Measurements from ENCODE around the gene WASL.

DNA sequence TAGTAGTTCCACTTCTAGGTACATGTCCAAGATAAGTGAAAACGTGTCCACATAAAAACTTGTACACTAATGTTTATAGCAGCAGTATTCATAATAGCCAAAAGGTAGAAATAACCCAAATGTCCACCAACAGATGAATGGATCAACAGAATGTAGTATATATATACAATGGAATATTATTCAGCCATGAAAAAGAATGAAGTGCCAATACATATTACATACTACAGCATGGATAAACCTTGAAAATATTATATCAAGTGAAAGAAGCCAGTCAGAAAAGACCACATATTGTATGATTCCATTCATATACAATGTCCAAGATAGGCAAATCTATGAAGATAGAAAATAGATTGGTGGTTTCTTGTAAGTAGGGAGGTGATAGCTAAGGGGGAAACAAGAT is 47.8 kb upstream of the WASL start:
- TF ChIP-seq, protein P1, sequence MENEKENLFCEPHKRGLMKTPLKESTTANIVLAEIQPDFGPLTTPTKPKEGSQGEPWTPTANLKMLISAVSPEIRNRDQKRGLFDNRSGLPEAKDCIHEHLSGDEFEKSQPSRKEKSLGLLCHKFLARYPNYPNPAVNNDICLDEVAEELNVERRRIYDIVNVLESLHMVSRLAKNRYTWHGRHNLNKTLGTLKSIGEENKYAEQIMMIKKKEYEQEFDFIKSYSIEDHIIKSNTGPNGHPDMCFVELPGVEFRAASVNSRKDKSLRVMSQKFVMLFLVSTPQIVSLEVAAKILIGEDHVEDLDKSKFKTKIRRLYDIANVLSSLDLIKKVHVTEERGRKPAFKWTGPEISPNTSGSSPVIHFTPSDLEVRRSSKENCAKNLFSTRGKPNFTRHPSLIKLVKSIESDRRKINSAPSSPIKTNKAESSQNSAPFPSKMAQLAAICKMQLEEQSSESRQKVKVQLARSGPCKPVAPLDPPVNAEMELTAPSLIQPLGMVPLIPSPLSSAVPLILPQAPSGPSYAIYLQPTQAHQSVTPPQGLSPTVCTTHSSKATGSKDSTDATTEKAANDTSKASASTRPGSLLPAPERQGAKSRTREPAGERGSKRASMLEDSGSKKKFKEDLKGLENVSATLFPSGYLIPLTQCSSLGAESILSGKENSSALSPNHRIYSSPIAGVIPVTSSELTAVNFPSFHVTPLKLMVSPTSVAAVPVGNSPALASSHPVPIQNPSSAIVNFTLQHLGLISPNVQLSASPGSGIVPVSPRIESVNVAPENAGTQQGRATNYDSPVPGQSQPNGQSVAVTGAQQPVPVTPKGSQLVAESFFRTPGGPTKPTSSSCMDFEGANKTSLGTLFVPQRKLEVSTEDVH (IDR thresholded peaks at IDR 0.05; ENCODE audit: low read depth, partially characterized antibody), result no peak
- TF ChIP-seq EP300 (IDR thresholded peaks at IDR 0.05; ENCODE audit: borderline replicate concordance in 1 of 2, control insufficient read depth in 1 of 2, low read depth in 2 of 2, low read length in 2 of 2) (no peak), KAT2A (conservative IDR thresholded peaks at IDR 0.05; ENCODE audit: control insufficient read depth, low read depth, low read length) (no peak), SIN3A (IDR thresholded peaks at IDR 0.05; ENCODE audit: low read depth, low read length) (no peak), EZH2 (IDR thresholded peaks at IDR 0.05; ENCODE audit: borderline replicate concordance, control insufficient read depth, low read depth, low read length) (no peak)
- TF ChIP-seq, protein P2, sequence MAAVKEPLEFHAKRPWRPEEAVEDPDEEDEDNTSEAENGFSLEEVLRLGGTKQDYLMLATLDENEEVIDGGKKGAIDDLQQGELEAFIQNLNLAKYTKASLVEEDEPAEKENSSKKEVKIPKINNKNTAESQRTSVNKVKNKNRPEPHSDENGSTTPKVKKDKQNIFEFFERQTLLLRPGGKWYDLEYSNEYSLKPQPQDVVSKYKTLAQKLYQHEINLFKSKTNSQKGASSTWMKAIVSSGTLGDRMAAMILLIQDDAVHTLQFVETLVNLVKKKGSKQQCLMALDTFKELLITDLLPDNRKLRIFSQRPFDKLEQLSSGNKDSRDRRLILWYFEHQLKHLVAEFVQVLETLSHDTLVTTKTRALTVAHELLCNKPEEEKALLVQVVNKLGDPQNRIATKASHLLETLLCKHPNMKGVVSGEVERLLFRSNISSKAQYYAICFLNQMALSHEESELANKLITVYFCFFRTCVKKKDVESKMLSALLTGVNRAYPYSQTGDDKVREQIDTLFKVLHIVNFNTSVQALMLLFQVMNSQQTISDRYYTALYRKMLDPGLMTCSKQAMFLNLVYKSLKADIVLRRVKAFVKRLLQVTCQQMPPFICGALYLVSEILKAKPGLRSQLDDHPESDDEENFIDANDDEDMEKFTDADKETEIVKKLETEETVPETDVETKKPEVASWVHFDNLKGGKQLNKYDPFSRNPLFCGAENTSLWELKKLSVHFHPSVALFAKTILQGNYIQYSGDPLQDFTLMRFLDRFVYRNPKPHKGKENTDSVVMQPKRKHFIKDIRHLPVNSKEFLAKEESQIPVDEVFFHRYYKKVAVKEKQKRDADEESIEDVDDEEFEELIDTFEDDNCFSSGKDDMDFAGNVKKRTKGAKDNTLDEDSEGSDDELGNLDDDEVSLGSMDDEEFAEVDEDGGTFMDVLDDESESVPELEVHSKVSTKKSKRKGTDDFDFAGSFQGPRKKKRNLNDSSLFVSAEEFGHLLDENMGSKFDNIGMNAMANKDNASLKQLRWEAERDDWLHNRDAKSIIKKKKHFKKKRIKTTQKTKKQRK (IDR thresholded peaks at IDR 0.05; ENCODE audit: low read depth, low read length), result no peak
